Measurements from ENCODE around the gene TMEM44. TPM values are rescaled to one million over a fixed set of nuclear protein-coding genes. Genes with fewer than 3 reads are reported as not detected.
A peak's percentile ranks its signal among the peaks of the same experiment; 100 is the strongest.

Gene TMEM44
- 10.4 and 25.7 TPM in 2 replicates for total RNA-seq (ENCODE audit: low replicate concordance)

- no peak within 1 kb of the TSS for H3K27ac ChIP-seq
- H2AFZ ChIP-seq (replicated peaks), result peak within 1 kb of the TSS; percentile 99
- no peaks in the 10 kb centered on the region for H3K4me1 Mint-ChIP-seq
Observed at GRCh38 chr3:194633349-194634004, at the start of gene TMEM44. Gene TMEM44 (minus strand): TSS chr3:194633419. CDS start chr3:194633215, 204 bp downstream.

GRCh38 chr3:194682694-194683310, 49.6 kb upstream of the TMEM44 start:
- Histone ChIP-seq H3K4me2 (no peak overlapping the region), H3K27ac (no peak overlapping the region), H3K4me1 (peaks cover 5% of the 10 kb centered on the region), H3K9me3 (ENCODE audit: low read depth) (no peaks in the 10 kb centered on the region), H3K4me3 (no peak overlapping the region), H3K79me2 (ENCODE audit: low read depth) (no peaks in the 10 kb centered on the region), H3K9ac (no peak overlapping the region), H4K20me1 (ENCODE audit: low read depth) (no peaks in the 10 kb centered on the region), H3K36me3 (no peaks in the 10 kb centered on the region), H3F3A (ENCODE audit: low read depth) (peaks cover 19% of the 10 kb centered on the region), H2AFZ (replicated peaks) (no peak overlapping the region), H3K27me3 (peaks cover 36% of the 10 kb centered on the region)
- peaks cover 4% of the 10 kb centered on the region for H3K9me3 Mint-ChIP-seq
- no peak overlapping the region for H3K4me3 Mint-ChIP-seq
- peak; percentile 82 for DNase-seq (ENCODE audit: low spot score)
- peaks cover 23% of the 10 kb centered on the region for H3K4me1 Mint-ChIP-seq
- H3K27ac Mint-ChIP-seq, result no peak overlapping the region
- no peak for TF ChIP-seq EZH2phosphoT487 (IDR thresholded peaks at IDR 0.05)
- peak; percentile 87 for TF ChIP-seq CTCF (IDR thresholded peaks at IDR 0.05)
- H3K27me3 Mint-ChIP-seq (ENCODE audit: insufficient read depth, low read depth), result peaks cover 28% of the 10 kb centered on the region
- H3K36me3 Mint-ChIP-seq, result no peaks in the 10 kb centered on the region

More at GRCh38 chr3:194633349-194634004, at the start of gene TMEM44:
- TF ChIP-seq EZH2phosphoT487 (IDR thresholded peaks at IDR 0.05) (no peak), EZH2 (IDR thresholded peaks at IDR 0.05) (peak; percentile 37), CTCF (IDR thresholded peaks at IDR 0.05) (peak; percentile 70)
- Histone ChIP-seq H3K79me2 (ENCODE audit: low read depth) (peaks cover 8% of the 10 kb centered on the region), H3K4me3 (peak within 1 kb of the TSS; percentile 97), H3K4me1 (no peaks in the 10 kb centered on the region), H4K20me1 (ENCODE audit: low read depth) (no peaks in the 10 kb centered on the region), H3K9ac (peak within 1 kb of the TSS; percentile 61), H3F3A (ENCODE audit: low read depth) (peaks cover 14% of the 10 kb centered on the region), H3K9me3 (ENCODE audit: low read depth) (no peaks in the 10 kb centered on the region), H3K4me2 (peak within 1 kb of the TSS; percentile 68), H3K27me3 (no peaks in the 10 kb centered on the region), H3K36me3 (no peaks in the 10 kb centered on the region)
- Mint-ChIP-seq H3K9me3 (peaks cover 10% of the 10 kb centered on the region), H3K27me3 (ENCODE audit: insufficient read depth, low read depth) (peaks cover 4% of the 10 kb centered on the region), H3K36me3 (peaks cover 14% of the 10 kb centered on the region), H3K4me3 (peak within 1 kb of the TSS; percentile 91), H3K27ac (peak within 1 kb of the TSS; percentile 46)
- DNase-seq (ENCODE audit: low spot score), result peak; percentile 94

GRCh38 chr3:194682189-194682693, 49.0 kb upstream of the TMEM44 start:
- no peaks in the 10 kb centered on the region for H3K9me3 ChIP-seq (ENCODE audit: low read depth)
- Mint-ChIP-seq H3K27ac (peak overlapping the region; percentile 40), H3K4me1 (peaks cover 21% of the 10 kb centered on the region), H3K27me3 (ENCODE audit: insufficient read depth, low read depth) (peaks cover 28% of the 10 kb centered on the region), H3K9me3 (peaks cover 4% of the 10 kb centered on the region), H3K4me3 (no peak overlapping the region), H3K36me3 (no peaks in the 10 kb centered on the region)
- H3K9ac ChIP-seq, result no peak overlapping the region
- H4K20me1 ChIP-seq (ENCODE audit: low read depth), result no peaks in the 10 kb centered on the region
- peaks cover 5% of the 10 kb centered on the region for H3K4me1 ChIP-seq
- peaks cover 16% of the 10 kb centered on the region for H3F3A ChIP-seq (ENCODE audit: low read depth)
- no peak overlapping the region for H2AFZ ChIP-seq (replicated peaks)
- H3K4me3 ChIP-seq, result no peak overlapping the region
- TF ChIP-seq EZH2phosphoT487 (IDR thresholded peaks at IDR 0.05) (no peak), CTCF (IDR thresholded peaks at IDR 0.05) (no peak), EZH2 (IDR thresholded peaks at IDR 0.05) (no peak)
- H3K4me2 ChIP-seq, result no peak overlapping the region
- no peaks in the 10 kb centered on the region for H3K36me3 ChIP-seq
- H3K27me3 ChIP-seq, result peaks cover 33% of the 10 kb centered on the region
- no peak overlapping the region for H3K27ac ChIP-seq
- no peak for DNase-seq (ENCODE audit: low spot score)
- no peaks in the 10 kb centered on the region for H3K79me2 ChIP-seq (ENCODE audit: low read depth)
